NK-92 treated with Interleukin-12 subunit alpha and Interleukin-12 subunit beta, amount 100 ng/mL, for 24 hours (cell line): ENCODE measurements around the gene USPL1.
"Not testable (repeated sequence)": the region's sequence is repeated elsewhere in the genome, so short reads cannot be mapped to it uniquely, and the experiment has no call there.

Source experiments
- DNase-seq: peaks from one replicate; lab custom pipeline; 2025; lab: John Stamatoyannopoulos, UW

The USPL1 gene

DNA sequence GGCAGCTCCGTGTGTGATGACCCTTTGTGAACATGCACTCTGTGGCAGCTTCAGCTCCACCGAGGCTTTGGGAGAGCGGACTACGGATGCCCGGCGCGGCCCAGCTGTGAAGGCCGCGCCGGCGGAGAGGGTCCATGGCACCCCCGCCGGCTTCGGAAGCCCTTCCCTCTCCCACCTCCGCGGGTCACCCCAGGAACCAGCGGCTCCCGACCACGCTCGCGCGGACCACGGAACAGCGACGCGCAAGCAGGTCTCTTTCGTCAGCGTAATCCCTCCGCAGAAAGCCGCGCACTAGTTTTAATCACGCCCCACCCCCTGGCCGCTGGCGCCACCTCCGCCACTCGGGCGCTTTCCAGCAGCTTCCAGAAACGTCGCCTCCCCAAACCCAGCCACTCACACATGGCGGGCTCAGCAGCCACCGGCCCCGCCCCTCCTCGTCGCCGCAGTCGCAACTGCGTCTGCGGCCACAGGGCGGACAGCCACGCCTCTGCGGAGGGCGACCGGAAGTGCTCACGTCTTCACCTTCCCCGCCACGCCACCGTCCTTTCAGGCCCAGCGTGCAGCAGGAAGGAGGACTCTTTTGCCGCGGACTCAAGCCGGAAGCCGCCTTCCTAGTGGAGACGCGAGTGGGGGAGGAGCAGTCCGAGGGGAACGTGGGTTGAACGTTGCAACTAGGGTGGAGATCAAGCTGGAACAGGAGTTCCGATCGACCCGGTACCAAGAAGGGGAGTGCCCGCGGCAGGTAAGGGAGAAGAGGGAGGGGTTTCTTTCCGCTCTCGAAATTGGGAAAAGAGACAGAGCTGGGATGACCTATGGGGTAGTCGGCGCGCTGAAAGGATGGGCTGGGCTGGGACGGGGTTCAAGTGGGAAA, at the start of gene USPL1:
Gene USPL1, plus strand, starts transcription at position 606 of the 871 bp plus-strand sequence. CDS start 3,221 bp downstream, outside the sequence.
- DNase-seq = peak; percentile 99

DNA sequence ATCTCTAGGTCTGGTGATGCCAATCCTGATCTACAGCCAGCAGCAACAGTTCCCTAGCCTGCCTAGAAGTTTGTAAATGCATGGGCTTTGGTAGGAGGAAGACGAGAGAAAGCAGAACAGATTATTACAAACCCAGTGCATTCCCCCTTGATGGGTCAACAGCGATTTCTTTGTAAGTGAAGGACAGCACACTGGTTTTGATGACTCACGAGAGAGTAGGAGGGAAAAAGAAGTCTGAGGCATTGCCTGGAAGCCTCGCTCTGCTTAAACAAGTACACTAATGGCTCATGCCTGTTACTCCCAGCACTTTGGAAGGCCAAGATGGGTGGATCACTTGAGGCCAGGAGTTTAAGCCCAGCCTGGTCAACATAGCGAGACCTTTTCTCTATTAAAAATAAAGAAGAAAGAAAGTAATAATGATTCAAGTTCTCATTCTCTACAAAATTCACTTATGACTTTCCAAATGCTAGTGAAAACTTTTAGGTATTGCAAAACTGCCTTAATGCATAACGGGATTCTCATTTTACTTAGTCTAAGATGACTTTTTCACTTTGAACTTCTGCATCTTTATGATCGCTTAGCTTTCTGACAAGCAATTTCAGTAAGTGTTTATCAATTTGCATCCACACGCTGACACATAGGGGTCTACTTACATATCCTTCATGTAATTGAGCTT, 47.7 kb upstream of the USPL1 start:
- DNase-seq = no peak

DNA sequence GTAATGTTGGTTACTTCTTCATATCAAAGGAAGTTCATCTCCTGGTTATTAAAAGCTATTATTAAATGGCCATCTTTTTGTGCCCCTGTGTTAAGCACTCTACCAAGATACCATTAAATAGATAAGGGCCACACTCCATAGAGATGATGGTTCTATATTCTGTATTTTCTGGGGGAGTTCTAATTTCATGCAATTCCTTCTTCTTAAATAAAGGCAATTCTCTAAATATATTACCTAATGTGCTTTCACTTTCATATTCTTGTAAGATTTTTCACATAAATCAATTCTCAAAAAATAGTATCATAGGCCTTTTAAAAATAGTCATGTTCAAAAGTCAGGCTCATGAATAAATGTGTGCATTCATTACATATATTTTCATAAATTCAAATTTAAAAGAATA, 47.0 kb upstream of the USPL1 start:
- no peak for DNase-seq

DNA sequence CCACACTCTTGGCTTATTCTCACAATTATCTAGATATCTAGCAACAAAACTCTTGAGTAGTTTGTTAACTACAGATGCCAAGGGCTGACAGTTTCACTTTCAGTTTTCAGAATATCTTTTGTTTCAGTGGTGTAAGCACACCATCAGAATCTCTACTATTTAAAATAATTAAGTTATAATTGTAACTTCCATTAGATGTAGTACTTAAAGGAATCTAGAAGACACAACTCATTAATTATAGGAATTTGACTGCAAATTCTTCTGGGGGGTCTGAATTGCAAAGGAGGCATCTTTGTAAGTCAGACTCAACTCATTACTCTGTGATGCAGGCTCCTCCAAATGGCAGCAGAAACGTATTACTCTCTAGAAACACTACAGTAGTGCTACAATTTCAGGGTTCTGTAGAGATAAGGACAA, 44.9 kb upstream of the USPL1 start:
- DNase-seq = peak; percentile 18

DNA sequence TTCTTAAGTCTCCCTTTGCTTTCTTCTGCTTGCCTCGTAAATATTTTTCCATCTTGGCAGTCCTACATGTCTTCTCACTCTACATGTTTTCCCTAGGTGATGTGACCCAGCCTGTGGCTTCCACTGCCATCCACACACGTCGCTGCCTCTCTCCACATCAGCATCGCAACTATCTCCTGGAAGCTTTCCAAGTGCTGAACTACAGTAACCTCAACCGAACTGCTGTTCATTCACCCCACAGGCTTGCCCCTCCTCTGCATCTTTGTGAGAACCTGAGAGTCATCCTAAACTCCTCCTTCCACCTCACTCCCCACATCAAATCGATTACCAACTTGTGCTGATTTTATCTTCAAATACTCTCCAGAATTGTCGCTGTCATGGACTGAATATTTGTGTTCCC, 41.2 kb upstream of the USPL1 start:
- no peak for DNase-seq

DNA sequence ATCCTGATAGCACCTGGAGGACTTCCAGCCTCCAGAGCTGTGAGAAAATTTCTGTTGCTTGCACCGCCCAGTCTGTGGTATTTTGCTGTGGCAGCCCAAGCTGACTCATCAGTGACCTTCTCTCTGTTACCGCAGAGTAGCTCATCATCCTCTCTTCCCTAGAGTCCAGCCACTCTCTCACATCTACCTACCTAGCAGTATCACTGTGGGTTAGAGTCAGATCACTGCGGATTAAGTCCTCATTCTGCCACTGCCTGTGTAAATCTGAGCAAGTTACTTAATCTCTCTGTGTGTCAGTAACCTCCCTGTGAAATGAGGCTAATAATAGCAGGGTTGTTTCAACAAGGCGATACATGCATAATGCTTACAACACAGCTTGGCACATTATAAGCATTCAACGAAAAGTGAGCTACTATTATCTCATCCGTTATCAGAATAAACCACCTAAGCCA, 40.3 kb upstream of the USPL1 start:
- DNase-seq = peak; percentile 76

DNA sequence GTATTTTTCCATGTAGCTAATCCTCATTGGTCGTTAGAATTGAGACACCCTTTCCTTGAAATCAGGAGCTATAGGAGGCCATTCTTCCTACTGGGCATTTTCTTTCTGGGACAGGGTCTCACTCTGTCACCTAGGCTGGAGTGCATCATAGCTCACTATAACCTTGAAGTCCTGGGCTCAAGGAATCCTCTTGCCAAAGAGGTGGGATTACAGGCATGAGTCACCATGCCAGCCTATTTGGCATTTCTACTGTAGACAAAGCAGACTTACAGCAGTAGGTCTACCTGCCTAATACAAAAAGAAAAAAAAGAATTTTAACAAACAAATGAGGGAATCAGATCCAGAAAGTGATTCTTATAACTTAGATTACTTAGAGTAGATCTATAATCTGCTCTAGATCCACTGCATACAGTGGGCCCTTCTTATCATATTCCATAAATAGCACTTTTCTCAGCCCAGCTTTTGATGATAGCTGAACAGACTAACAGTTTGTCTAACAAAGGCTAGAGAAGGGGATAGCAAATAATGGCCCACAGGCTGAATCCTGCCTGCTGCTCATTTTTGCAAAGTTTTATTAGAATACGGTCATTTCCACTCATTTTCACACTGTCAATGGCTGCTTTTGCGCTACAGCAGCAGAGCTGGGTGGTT, 36.7 kb upstream of the USPL1 start:
- no peak for DNase-seq

DNA sequence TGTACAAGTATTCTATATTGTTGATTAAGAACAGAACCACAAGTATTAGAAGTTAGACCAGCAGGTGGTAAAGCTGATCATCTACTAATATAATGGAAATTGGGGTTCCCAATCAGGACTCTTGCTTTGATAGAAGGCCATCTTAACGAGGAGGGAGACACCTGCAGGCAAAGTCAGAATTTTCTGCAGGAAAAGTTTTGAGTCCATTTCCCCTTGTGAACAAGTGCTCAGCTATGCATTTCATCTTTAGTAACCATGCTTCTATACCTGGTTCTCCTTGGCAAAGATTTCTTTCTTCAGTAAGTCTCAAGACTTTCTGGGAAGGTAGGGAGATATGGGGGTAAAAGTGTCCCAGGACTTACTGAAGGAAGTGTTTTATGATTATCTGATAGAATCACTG, 36.1 kb upstream of the USPL1 start:
- DNase-seq = no peak

DNA sequence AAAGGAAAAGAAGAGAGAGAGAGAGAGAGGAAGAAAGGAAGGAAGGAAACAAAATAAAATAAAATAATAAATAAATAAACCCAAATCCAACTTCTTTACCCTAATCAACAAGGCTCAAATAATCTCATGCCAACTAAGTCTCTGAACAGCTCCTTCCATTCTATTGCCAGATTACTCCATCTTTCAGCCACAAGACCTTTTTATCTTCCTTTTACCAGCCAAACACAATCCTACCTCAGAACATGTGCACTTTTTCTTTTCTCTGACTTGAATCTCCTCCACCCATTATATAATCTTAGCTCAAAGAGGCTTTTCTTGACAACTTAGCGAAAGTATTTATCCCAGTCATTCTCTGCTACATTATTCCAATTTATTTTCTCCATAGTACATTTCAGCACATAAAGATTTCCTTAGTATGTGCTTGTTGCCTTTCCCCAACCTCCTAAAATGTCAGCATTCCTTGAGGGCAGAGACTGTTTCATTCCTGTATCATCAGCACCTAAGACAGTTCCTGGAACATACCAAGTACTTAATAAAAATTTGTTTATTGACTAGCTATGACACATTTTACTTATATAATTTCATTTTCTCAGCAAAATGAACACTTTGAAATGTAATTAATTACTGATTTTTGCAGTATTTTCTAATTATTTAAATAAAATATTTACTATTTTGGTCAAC, 33.5 kb upstream of the USPL1 start:
- DNase-seq = no peak

DNA sequence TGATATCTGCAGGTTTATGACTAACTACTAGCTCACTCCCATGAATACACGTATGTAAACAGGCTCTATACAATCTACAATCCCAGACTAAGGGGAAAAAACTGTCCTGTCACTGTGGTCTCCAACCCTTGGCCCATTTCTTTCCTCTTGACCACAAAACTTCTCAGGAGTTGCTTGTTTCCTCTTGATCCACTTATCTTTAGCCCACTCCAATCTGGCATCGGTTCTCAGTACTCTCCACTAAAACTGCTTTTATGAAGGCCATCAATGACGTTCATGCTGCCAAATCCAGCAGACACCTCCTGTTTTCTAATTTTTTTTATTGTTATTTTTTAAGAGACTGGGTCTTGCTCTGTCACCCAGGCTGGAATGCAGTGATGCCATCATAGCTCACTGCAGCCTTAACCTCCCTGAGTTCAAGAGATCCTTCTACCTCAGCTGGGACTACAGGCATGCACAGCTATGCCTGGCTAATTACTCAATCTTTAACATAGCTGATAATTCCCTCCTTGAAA, 31.9 kb upstream of the USPL1 start:
- no peak for DNase-seq

DNA sequence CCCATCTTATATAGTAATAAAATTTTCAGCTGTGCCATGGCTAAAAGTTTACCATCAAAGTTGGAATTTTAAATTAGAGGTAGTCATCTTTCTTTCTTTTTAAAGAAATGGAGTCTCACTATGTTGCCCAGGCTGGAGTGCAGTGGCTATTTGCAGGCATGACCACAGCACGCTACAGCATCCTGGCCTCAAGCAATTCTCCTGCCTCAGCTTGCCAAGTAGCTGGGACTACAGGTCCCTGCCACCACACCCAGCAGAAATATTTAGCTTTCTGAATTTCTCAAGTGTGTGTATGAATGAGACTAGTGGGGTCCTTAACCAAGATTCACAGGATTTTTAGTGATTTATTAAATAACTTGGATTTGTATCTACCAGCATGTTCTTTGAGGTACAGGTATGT, 30.5 kb upstream of the USPL1 start:
- no peak for DNase-seq

DNA sequence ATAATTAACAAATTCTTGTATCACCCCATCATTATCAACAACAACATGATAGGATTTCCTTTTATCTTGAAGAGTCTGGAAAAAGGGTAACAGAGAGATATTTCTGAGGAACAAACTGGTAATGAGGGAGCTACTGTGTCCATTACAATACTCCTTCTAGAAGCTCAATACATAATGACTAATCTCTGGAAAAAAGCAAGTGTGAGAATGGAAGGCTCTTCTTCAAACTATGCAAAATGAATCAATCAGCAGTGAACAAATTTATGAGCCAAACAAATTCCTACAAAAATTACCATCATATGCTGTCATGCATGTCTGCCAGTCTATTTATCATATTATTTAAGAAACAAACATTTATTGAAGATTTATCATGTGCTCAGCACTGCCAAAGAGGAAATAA, 30.0 kb upstream of the USPL1 start:
- DNase-seq = no peak

DNA sequence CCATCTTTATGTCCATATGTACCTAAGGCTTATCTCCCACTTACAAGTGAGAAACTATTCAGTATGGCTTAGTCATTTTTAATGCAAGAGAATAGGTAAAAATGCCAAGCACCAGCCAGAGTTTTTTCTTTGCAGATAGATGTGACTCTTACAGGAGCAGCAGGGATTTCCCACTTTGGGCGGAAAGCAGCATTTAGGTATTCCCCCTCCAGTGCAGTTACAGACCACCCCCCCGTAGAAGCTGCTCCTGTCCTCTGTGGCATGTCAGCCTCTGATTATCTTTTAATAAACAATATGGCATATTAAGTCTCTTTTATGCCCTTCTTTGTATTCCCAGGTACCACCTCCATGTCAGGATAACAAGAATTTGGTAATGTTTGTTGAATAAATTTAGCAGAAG, 24.7 kb upstream of the USPL1 start:
- no peak for DNase-seq

DNA sequence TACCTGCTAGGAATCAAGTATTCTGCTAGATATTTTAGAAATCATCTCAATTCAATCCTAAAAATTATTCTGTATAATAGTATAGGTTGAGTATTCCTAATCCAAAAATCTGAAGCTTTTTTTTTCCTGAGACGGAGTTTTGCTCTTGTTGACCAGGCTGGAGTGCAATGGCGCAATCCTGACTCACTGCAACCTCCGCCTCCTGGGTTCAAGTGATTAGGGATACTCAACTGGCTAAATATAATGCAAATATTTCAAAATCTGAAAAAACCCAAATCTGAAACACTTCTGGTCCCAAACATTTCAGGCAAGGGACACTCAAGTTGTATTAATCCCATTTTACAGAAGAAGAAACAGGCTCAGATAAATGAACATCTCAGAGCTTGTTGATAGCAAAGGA, 17.2 kb upstream of the USPL1 start:
- DNase-seq = no peak

DNA sequence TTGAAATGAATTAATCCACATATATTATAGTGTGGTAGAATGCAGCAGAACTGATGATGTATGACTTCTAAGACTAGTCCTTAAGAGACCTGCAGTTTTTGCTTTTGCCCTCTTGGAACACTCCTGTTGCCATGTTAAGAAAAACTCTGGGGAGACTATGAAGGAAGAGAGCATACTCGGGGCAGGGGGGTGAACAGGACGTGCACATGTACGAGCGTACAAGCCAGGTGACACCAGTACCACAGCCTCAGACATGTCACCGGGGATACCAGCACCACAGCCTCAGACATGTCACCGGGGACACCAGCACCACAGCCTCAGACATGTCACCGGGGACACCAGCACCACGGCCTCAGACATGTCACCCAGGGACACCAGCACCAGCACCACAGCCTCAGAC, 15.9 kb upstream of the USPL1 start:
- no peak for DNase-seq

DNA sequence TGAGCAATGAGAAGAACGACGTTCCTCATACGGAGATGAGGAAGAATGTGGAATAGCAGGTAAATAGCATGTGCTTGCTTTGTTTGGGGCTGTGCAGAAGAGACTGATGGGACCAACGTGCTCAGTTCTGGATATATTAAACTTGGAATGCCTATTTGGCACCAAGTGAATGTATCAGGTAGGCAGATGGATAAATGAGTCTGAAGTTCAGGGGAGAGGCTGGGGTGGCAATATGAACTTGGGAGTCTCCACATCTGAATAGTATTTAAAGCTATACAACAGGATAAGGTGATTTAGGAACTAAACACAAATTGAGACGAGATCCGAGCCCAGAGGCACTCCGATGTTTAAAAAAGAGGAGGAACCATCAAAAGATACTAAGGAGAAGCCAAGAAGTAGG, 12.7 kb upstream of the USPL1 start:
- DNase-seq = no peak

DNA sequence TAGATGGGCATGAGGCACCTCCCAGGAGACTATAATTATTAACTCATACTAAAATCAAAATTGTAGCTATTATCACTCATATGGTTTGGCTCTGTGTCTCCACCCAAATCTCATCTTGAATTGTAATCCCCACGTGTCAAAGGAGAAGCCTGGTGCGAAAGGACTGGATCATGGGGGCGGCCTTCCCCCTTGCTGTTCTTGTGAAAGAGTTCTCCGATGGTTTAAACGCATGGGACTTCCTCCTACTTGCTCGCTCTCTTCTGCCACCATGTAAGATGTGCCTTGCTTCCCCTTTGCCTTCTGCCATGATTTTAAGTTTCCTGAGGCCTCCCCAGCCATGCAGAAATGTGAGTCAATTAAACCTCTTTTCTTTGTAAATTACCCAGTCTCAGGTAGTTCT, 10.5 kb upstream of the USPL1 start:
- DNase-seq = not testable (repeated sequence)

DNA sequence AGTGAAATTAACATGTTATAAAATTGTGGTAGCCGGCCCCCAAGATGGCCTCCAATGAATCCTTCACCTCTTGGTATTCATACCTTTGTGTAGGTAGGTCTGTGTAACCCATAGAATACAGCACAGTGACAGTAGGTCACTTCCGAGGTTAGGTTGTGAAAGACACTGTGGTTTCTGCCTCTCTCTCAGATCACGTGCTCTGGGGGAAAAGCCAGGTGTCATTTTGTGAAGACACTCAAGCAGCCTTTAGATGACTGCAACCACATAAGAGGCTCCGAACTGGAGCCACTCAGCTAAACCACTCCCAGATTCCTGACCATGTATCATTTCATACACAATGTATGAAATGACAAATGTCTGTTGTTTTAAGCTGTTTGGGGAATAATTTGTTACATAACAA, 9.8 kb upstream of the USPL1 start:
- DNase-seq = peak; percentile 52

DNA sequence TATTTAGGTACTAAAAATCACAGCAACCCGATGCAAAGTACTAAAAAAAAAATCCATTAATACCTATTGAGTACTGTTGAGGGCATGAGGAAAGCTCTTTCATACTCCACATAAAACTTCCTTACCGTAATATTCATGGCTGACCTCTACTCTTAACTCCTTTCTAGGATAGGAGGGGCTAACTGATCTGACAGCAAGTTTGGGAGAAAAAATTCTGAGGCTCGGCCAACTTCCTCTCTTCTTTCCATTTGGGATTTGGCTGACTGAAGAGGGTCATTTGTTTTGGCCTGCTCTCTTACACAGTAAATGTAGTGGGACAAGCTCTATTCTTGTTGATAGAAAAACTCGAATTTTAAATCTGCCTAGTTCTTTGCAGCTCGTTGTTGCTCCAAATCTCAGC, 9.4 kb upstream of the USPL1 start:
- DNase-seq = no peak

DNA sequence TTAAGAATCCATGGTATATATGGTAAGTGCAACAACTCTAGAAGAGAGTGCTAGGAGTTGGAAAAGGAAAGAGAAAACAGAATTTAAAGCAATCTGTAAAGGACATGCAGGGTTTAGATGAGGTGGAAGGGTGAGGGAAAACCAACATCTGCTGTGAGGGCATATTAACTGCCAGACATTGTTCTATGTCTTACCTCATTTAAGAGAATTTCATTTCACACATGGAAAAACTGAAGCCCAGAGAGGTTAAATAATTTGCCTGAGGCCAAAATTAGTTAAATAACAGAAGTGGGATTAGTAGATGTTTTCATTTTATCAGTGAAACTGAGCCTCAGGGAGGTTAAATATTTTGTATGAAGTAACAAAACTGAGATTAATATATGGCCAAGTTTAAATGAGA, 7.4 kb upstream of the USPL1 start:
- no peak for DNase-seq

DNA sequence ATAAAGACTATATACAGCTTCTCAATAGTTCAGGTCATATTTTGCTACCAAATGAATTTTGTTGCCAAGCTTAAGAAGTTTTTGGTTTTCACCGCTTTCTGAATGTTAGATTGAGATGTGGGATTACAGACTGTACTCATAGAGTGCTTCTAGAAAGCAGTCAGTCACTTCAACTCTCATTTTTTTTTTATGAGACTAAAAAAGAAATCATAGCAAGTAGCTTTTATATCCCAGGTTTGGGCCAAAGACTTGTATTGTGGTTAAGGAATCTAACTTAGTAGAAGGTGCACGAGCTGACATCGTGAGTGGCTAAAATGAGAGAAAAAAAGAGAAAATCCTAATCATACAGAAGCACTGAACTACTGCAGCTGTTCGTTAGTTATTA, 2.2 kb upstream of the USPL1 start:
- no peak for DNase-seq

DNA sequence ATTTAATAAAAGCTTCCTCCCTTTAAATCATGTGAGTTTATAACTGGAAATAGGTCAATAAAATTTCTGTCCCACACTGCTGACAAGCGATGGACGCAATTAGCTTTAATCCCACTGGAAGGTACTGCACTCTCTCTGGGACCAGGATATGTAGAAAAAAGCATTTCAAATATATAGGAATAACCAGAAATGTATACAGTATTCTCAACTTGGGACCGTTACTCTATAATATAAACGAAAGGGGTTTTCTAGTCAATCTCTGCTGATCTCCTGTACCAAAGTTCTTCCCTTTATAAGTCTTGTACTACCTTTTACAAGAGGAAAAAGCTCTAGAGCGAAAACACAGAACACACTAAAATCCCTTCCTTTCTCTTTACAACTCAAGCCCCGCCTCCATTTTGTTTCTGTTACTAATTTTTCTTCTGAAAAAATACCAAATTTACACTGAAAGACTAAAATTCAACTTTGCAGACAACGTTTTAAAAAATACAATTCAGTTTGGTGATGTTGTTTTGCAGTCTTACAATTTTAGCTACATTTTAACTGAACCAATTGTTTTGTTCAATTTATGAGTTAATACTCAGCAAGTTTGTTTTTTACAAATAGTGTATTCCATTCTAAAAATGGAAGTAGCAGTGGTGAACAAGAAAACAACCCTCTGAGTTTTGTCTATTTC, 1.7 kb upstream of the USPL1 start:
- no peak for DNase-seq
